Endothelial cell of umbilical vein (primary cell): ENCODE measurements around the gene DCC. TPM values are rescaled to one million over a fixed set of nuclear protein-coding genes. Genes with fewer than 3 reads are reported as not detected.

Source experiments
- BruUV-seq: library from RNA; stranded (reverse); fragments of 400-500 nt; replicated peaks from 2 replicates; lab custom pipeline; 2021; lab: Mats Ljungman, UMichigan
- CTCF ChIA-PET: fragments of 300-600, 350-600 bp; sonication (Branson Sonifier 250); formaldehyde crosslinking; loops from one replicate; lab custom pipeline; 2021; ENCODE audit warnings: antibody characterized with exemption, inconsistent platforms; lab: Charles Lee
- POLR2A ChIA-PET: fragments of 300-600, 350-600 bp; sonication (Branson Sonifier 250); formaldehyde crosslinking; loops from one replicate; lab custom pipeline; 2021; ENCODE audit warnings: antibody characterized with exemption, inconsistent platforms; lab: Charles Lee
- DNase-seq: peaks from one replicate; pipeline ENCODE4 v3.0.0-alpha.2; 2011; ENCODE audit warnings: low read depth, low spot score
- FAIRE-seq: peaks from 2 replicates; lab custom pipeline; 2011; peaks lifted over from hg19 to GRCh38; lab: Jason Lieb, UNC
- H2AFZ ChIP-seq: 2 replicates; pipeline ENCODE4 v1.6.0; 2012; ENCODE audit warnings: low read depth, low read length, control low read depth, inconsistent platforms
- H3K27ac ChIP-seq: 2 replicates; pipeline ENCODE4 v1.5.1; 2011; ENCODE audit warnings: low read depth, mild to moderate bottlenecking, control low read depth, low read length, moderate library complexity; ENCODE audit not compliant: insufficient read depth
- H3K27me3 ChIP-seq, 2 experiments: 2 replicates each; pipeline versions ENCODE4 v1.6.0 to v1.6.1; 2011; ENCODE audit warnings: low read length in 2 of 2, mixed read lengths in 1 of 2; ENCODE audit not compliant: control insufficient read depth in 2 of 2, insufficient read depth in 2 of 2
- H3K36me3 ChIP-seq, 2 experiments: 2 replicates in 1 of 2; 3 replicates in 1 of 2; pipeline ENCODE4 v1.5.1; 2011; ENCODE audit warnings: low read length in 2 of 2, mild to moderate bottlenecking in 1 of 2, moderate library complexity in 1 of 2; ENCODE audit not compliant: control insufficient read depth in 2 of 2, insufficient read depth in 2 of 2; ENCODE audit errors: extremely low read depth in 1 of 2
- H3K4me1 ChIP-seq: 3 replicates; pipeline ENCODE4 v1.5.1; 2011; ENCODE audit warnings: mild to moderate bottlenecking, low read length; ENCODE audit not compliant: control insufficient read depth, insufficient read depth; ENCODE audit errors: extremely low read depth
- H3K4me2 ChIP-seq: 2 replicates; pipeline ENCODE4 v1.6.1; 2011; ENCODE audit warnings: low read length, control low read depth, mixed read lengths; ENCODE audit not compliant: insufficient read depth
- H3K4me3 ChIP-seq, 3 experiments: fragments of 200-600 bp in 1 of 3; sonication (generic), shearing (Covaris generic) in 1 of 3; replicated peaks in 1 of 3; 2 replicates each; pipeline ENCODE4 v1.5.1; 2011 to 2016; ENCODE audit warnings: control low read depth in 3 of 3, low read length in 3 of 3, mild to moderate bottlenecking in 2 of 3, inconsistent platforms in 1 of 3, low read depth in 1 of 3, moderate library complexity in 1 of 3; ENCODE audit not compliant: insufficient read depth in 1 of 3
- H3K79me2 ChIP-seq: 2 replicates; pipeline ENCODE4 v1.6.0; 2012; ENCODE audit warnings: low read length, inconsistent platforms; ENCODE audit not compliant: control insufficient read depth, insufficient read depth
- H3K9ac ChIP-seq: replicated peaks from 2 replicates; pipeline ENCODE3; 2011; ENCODE audit warnings: low read length, control low read depth; ENCODE audit not compliant: insufficient read depth; ENCODE audit errors: extremely low read depth
- H3K9me1 ChIP-seq: replicated peaks from 3 replicates; pipeline ENCODE4 v1.6.0; 2011; ENCODE audit warnings: mild to moderate bottlenecking, low read length; ENCODE audit not compliant: control insufficient read depth, insufficient read depth; ENCODE audit errors: extremely low read depth
- H3K9me3 ChIP-seq: replicated peaks from 2 replicates; pipeline ENCODE4 v1.5.1; 2012; ENCODE audit warnings: low read length, inconsistent platforms; ENCODE audit not compliant: control insufficient read depth, insufficient read depth
- H4K20me1 ChIP-seq: replicated peaks from 2 replicates; pipeline ENCODE3; 2011; ENCODE audit warnings: mild to moderate bottlenecking, low read length; ENCODE audit not compliant: control insufficient read depth, insufficient read depth; ENCODE audit errors: extremely low read depth
- EZH2 ChIP-seq: IDR thresholded peaks from 2 replicates; pipeline ENCODE4 v1.6.1; 2012; ENCODE audit warnings: borderline replicate concordance, low read depth, mild to moderate bottlenecking, moderate library complexity, low read length, inconsistent platforms; ENCODE audit not compliant: severe bottlenecking
- FOS ChIP-seq: IDR thresholded peaks from 2 replicates; pipeline ENCODE4 v1.6.1; 2011; ENCODE audit warnings: mild to moderate bottlenecking, low read length, moderate library complexity, borderline replicate concordance; ENCODE audit not compliant: insufficient read depth
- GATA2 ChIP-seq: IDR thresholded peaks from 2 replicates; pipeline ENCODE4 v1.7.0; 2011; ENCODE audit warnings: low read depth, mild to moderate bottlenecking, moderate library complexity, mixed read lengths, low read length; ENCODE audit not compliant: insufficient read length, insufficient read depth
- JUN ChIP-seq: IDR thresholded peaks from 2 replicates; pipeline ENCODE4 v1.6.1; 2011; ENCODE audit warnings: borderline replicate concordance, low read depth; ENCODE audit not compliant: insufficient read length, insufficient read depth
- MYC ChIP-seq: IDR thresholded peaks from one replicate; pipeline ENCODE4 v1.6.1; 2011; ENCODE audit warnings: mild to moderate bottlenecking, low read depth, low read length
- POLR2A ChIP-seq: IDR thresholded peaks from 2 replicates; pipeline ENCODE4 v1.6.1; 2012; ENCODE audit warnings: low read depth, mild to moderate bottlenecking, control low read depth, low read length
- POLR2AphosphoS5 ChIP-seq: IDR thresholded peaks from 2 replicates; pipeline ENCODE4 v1.6.1; 2012; ENCODE audit warnings: low read depth, mild to moderate bottlenecking, control low read depth, low read length, moderate library complexity; ENCODE audit not compliant: insufficient read depth
- dilution Hi-C: fragments of 300-500 bp; cut with MboI; formaldehyde crosslinking; loops from one replicate; pipeline ENCODE4 v1.15.0; 2019; ENCODE audit warnings: low sequenced_read_pairs; ENCODE audit not compliant: extremely low pct_ligation_motif_present
- intact Hi-C: fragments of 100-400 bp; cut with micrococcal nuclease; formaldehyde crosslinking; loops from one replicate; pipeline ENCODE4 v1.10.0; 2022
- polyA plus RNA-seq, 4 experiments: library from polyadenylated mRNA; depleted of rRNA in 3 of 4; stranded (reverse) in 3 of 4; unstranded in 1 of 4; fragments of >200 nt; gene quantifications; 2 replicates each; pipeline versions ENCODE4 v1.2.1 to v1.2.3, GENCODE V29; 2011 to 2012; ENCODE audit warnings: missing spikeins in 1 of 4
- total RNA-seq: library from RNA; stranded (reverse); gene quantifications from 2 replicates; pipeline ENCODE4 v1.2.3, GENCODE V29; 2021
- TF ChIP-seq, protein P1 (sequence below): IDR thresholded peaks from 2 replicates; pipeline ENCODE4 v1.6.1; 2011; ENCODE audit not compliant: insufficient read depth, insufficient read length
- TF ChIP-seq, protein P2 (sequence below), 2 donors: IDR thresholded peaks; 1 replicate in 1 of 2; 2 replicates in 1 of 2; pipeline ENCODE4 v1.5.1; 2011; ENCODE audit warnings: low read length in 2 of 2, mild to moderate bottlenecking in 2 of 2, moderate library complexity in 2 of 2, control low read depth in 1 of 2, inconsistent platforms in 1 of 2, low read depth in 1 of 2; ENCODE audit not compliant: insufficient read depth in 1 of 2; ENCODE audit errors: extremely low read depth in 1 of 2

The DCC gene
- total and polyA plus RNA-seq, 2 donors (not counting 3 experiments of a cell fraction or from before 2014, with no cell fraction given), result not detected

DNA sequence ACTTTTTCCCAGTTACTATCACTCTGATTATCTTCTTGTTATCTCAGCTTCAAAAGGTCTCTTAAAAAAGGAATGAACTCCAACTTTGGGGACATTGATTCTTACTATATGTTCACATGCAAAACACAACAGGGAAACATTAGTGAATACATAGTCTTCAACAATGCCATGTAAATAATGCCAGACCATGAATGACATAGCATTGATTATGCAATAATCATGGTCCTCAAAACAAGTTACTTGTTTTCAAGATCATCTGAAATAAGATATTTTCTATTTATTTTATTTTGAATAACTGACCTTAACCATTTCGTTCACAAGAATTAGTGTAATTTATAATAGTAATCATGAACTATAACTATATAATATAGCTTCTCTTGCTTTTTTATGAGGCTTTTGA lies 982.2 kb downstream of the DCC start:
- H3K4me3 ChIP-seq, result no peak overlapping the region
- TF ChIP-seq GATA2 (no peak), JUN (no peak), POLR2AphosphoS5 (no peak), POLR2A (no peak), EZH2 (no peak), MYC (no peak), FOS (no peak)
- TF ChIP-seq, protein P1, sequence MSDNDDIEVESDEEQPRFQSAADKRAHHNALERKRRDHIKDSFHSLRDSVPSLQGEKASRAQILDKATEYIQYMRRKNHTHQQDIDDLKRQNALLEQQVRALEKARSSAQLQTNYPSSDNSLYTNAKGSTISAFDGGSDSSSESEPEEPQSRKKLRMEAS, result no peak
- TF ChIP-seq, protein P2, sequence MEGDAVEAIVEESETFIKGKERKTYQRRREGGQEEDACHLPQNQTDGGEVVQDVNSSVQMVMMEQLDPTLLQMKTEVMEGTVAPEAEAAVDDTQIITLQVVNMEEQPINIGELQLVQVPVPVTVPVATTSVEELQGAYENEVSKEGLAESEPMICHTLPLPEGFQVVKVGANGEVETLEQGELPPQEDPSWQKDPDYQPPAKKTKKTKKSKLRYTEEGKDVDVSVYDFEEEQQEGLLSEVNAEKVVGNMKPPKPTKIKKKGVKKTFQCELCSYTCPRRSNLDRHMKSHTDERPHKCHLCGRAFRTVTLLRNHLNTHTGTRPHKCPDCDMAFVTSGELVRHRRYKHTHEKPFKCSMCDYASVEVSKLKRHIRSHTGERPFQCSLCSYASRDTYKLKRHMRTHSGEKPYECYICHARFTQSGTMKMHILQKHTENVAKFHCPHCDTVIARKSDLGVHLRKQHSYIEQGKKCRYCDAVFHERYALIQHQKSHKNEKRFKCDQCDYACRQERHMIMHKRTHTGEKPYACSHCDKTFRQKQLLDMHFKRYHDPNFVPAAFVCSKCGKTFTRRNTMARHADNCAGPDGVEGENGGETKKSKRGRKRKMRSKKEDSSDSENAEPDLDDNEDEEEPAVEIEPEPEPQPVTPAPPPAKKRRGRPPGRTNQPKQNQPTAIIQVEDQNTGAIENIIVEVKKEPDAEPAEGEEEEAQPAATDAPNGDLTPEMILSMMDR (IDR thresholded peaks at IDR 0.05; ENCODE audit: extremely low read depth in 1 of 2, insufficient read depth in 1 of 2, low read depth in 1 of 2, low read length in 2 of 2), result no peak
- no peaks in the 10 kb centered on the region for H3K27me3 ChIP-seq
- no peak overlapping the region for H2AFZ ChIP-seq
- no peak overlapping the region for H3K27ac ChIP-seq
- no peak overlapping the region for H3K4me2 ChIP-seq
- no peak for FAIRE-seq
- H3K79me2 ChIP-seq, result no peaks in the 10 kb centered on the region
- H3K9ac ChIP-seq, result no peak overlapping the region
- ChIA-PET CTCF (no interaction called here), POLR2A (no interaction called here)
- no peaks in the 10 kb centered on the region for H3K4me1 ChIP-seq
- BruUV-seq, result no TSS peak
- no peaks in the 10 kb centered on the region for H3K36me3 ChIP-seq
- H4K20me1 ChIP-seq, result no peaks in the 10 kb centered on the region
- DNase-seq, result no peak
- intact Hi-C loops (no loop called here), dilution Hi-C loops (no loop called here)
- H3K9me3 ChIP-seq, result peaks cover 4% of the 10 kb centered on the region
- no peaks in the 10 kb centered on the region for H3K9me1 ChIP-seq
